ENCODE measurements around the gene ZNF730. TPM values are rescaled to one million over a fixed set of nuclear protein-coding genes. Genes with fewer than 3 reads are reported as not detected.
"Not testable (repeated sequence)": the region's sequence is repeated elsewhere in the genome, so short reads cannot be mapped to it uniquely, and the experiment has no call there.

The ZNF730 gene
- total and polyA plus RNA-seq, 2 of the 4 experiments (the other 2 are of a cell fraction): 0.43 to 3.2 TPM

- Histone ChIP-seq H3K4me2 (ENCODE audit: low read depth, low read length) (no peak overlapping the region), H3K56ac (ENCODE audit: extremely low read depth, insufficient read depth, low read length) (no peak overlapping the region), H4K91ac (ENCODE audit: insufficient read depth, low read depth, low read length) (no peak overlapping the region), H2AFZ (replicated peaks; ENCODE audit: low read length, poor library complexity) (no peak overlapping the region), H3K14ac (replicated peaks; ENCODE audit: low read depth, low read length) (no peak overlapping the region), H4K8ac (ENCODE audit: low read depth in 2 of 2, low read length in 2 of 2) (no peak overlapping the region), H3K79me1 (ENCODE audit: low read depth in 1 of 2, low read length in 2 of 2) (no peaks in the 10 kb centered on the region), H3K36me3 (ENCODE audit: control insufficient read depth, insufficient read depth, low read length) (no peaks in the 10 kb centered on the region), H3K27ac (ENCODE audit: insufficient read depth, low read length) (no peak overlapping the region), H3K23ac (ENCODE audit: low read depth, low read length) (no peak overlapping the region), H3K18ac (ENCODE audit: low read depth, low read length) (no peak overlapping the region), H2AK5ac (ENCODE audit: low read depth, low read length) (no peak overlapping the region), H2BK5ac (ENCODE audit: low read depth, low read length, poor library complexity, severe bottlenecking) (no peak overlapping the region), H3K4me3 (ENCODE audit: insufficient read depth, low read depth, low read length) (no peak overlapping the region), H4K20me1 (ENCODE audit: insufficient read depth, low read length) (no peaks in the 10 kb centered on the region), H3K27me3 (ENCODE audit: control insufficient read depth, insufficient read depth, low read length) (no peaks in the 10 kb centered on the region), H3K4me1 (ENCODE audit: control insufficient read depth, insufficient read depth, low read length) (no peaks in the 10 kb centered on the region), H2BK20ac (ENCODE audit: low read depth, low read length) (no peak overlapping the region), H4K5ac (ENCODE audit: low read depth, low read length) (no peak overlapping the region), H2BK120ac (ENCODE audit: low read depth, low read length) (no peak overlapping the region), H3K4ac (ENCODE audit: low read depth, low read length) (no peak overlapping the region), H3K9ac (ENCODE audit: low read depth, low read length) (no peak overlapping the region), H3K9me1 (ENCODE audit: insufficient read depth, low read length) (no peaks in the 10 kb centered on the region), H3K9me3 (ENCODE audit: control insufficient read depth, insufficient read depth, low read length) (peaks cover 10% of the 10 kb centered on the region; the same call in 1 of the 2 replicates), H2AK9ac (replicated peaks; ENCODE audit: low read depth, low read length, poor library complexity) (no peak overlapping the region), H2BK15ac (ENCODE audit: low read depth, low read length) (no peak overlapping the region)
- dilution Hi-C loops (cut with HindIII; ENCODE audit: low sequenced_read_pairs, unreplicated experiment) (no loop called here), in situ Hi-C loops (cut with MboI; ENCODE audit: low sequenced_read_pairs) (no loop called here), intact Hi-C loops (cut with micrococcal nuclease) (no loop called here)
- ATAC-seq (ENCODE audit: low read depth) (no peak), DNase-seq (no peak)
- no TSS peak for BruUV-seq (replicated peaks)
- TF ChIP-seq MAZ (IDR thresholded peaks at IDR 0.05; ENCODE audit: borderline replicate concordance, low read depth, low read length) (no peak), NFE2L2 (IDR thresholded peaks at IDR 0.05; ENCODE audit: low read depth, low read length) (no peak), USF2 (IDR thresholded peaks at IDR 0.05; ENCODE audit: low read depth, low read length) (no peak), MAFK (IDR thresholded peaks at IDR 0.05; ENCODE audit: low read depth, low read length) (no peak), SMC3 (IDR thresholded peaks at IDR 0.05; ENCODE audit: low read depth, low read length) (no peak), POLR2A (IDR thresholded peaks at IDR 0.05; ENCODE audit: low read depth, low read length) (no peak)
- WGBS, 2 experiments (ENCODE audit: extremely low coverage in 2 of 2, insufficient read length in 1 of 2): 88% methylated on average over 5 of the region's 23 CpGs; no CpG with 5 or more reads in 1 of the 2 experiments
- POLR2A ChIA-PET (ENCODE audit: unreplicated experiment): no interaction called here
- CTCF ChIA-PET: no interaction called here
Observed at GRCh38 chr19:23160766-23161165, 43.9 kb downstream of the ZNF730 start.

- ATAC-seq (ENCODE audit: low read depth); H3K18ac ChIP-seq (ENCODE audit: low read depth, low read length); H3K4ac ChIP-seq (ENCODE audit: low read depth, low read length); in situ Hi-C loops (cut with MboI; ENCODE audit: low sequenced_read_pairs); H3K4me1 ChIP-seq (ENCODE audit: control insufficient read depth, insufficient read depth, low read length); H3K27ac ChIP-seq (ENCODE audit: insufficient read depth, low read length); H2BK20ac ChIP-seq (ENCODE audit: low read depth, low read length); H3K79me1 ChIP-seq (ENCODE audit: low read depth in 1 of 2, low read length in 2 of 2); H4K5ac ChIP-seq (ENCODE audit: low read depth, low read length); DNase-seq; dilution Hi-C loops (cut with HindIII; ENCODE audit: low sequenced_read_pairs, unreplicated experiment); H3K9me3 ChIP-seq (ENCODE audit: control insufficient read depth, insufficient read depth, low read length); BruUV-seq (replicated peaks); H2AK9ac ChIP-seq (replicated peaks; ENCODE audit: low read depth, low read length, poor library complexity); H2AFZ ChIP-seq (replicated peaks; ENCODE audit: low read length, poor library complexity); H3K36me3 ChIP-seq (ENCODE audit: control insufficient read depth, insufficient read depth, low read length); CTCF ChIA-PET; H4K20me1 ChIP-seq (ENCODE audit: insufficient read depth, low read length); H4K91ac ChIP-seq (ENCODE audit: insufficient read depth, low read depth, low read length); H3K56ac ChIP-seq (ENCODE audit: extremely low read depth, insufficient read depth, low read length); intact Hi-C loops (cut with micrococcal nuclease); H3K14ac ChIP-seq (replicated peaks; ENCODE audit: low read depth, low read length); H3K4me2 ChIP-seq (ENCODE audit: low read depth, low read length); H3K27me3 ChIP-seq (ENCODE audit: control insufficient read depth, insufficient read depth, low read length); H2AK5ac ChIP-seq (ENCODE audit: low read depth, low read length); H3K4me3 ChIP-seq (ENCODE audit: insufficient read depth, low read depth, low read length); H3K23ac ChIP-seq (ENCODE audit: low read depth, low read length); H3K9me1 ChIP-seq (ENCODE audit: insufficient read depth, low read length); H2BK120ac ChIP-seq (ENCODE audit: low read depth, low read length); H4K8ac ChIP-seq (ENCODE audit: low read depth in 2 of 2, low read length in 2 of 2); POLR2A ChIA-PET (ENCODE audit: unreplicated experiment); H2BK5ac ChIP-seq (ENCODE audit: low read depth, low read length, poor library complexity, severe bottlenecking); H3K9ac ChIP-seq (ENCODE audit: low read depth, low read length); H2BK15ac ChIP-seq (ENCODE audit: low read depth, low read length): not testable (repeated sequence)
- WGBS, 2 experiments (ENCODE audit: extremely low coverage in 2 of 2, insufficient read length in 1 of 2): 12% methylated on average over 3 of the region's 9 CpGs; no CpG with 5 or more reads in 1 of the 2 experiments
Observed at GRCh38 chr19:23168286-23168685, 51.5 kb downstream of the ZNF730 start.

Measured in IMR-90 (cell line).